ENCODE measurements around the gene GOSR1.

DNA sequence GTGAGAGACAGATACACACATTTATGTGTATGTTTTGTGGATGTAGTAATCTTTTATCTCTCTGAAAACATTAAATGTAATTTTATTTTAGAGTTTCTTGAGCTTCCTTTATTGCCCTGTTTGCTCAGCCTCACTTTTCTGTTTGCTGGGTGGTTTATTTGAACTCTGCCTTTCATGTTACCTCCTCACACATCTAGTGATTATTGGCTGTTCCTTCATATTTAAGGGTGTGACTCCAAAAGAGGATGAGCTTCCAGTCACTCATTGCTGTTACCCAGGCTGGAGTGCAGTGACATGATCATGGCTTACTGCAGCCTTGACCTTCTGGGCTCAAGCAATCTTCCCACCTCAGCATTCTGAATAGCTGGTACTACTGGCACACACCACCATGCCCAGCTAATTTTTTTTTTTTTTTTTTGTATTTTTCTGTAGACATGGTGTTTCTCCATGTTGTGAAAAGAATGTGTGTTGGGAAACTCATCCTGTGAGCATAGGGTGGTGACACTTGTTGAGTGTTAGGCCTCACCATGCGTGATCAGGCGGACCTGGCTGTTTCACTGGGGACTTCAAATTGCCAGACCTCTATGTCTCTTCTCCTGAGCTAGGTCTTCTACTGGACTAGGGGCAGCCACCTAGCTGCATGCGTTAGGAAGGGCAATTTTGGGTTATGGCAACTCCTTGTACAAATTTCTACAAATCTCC, 37.8 kb downstream of the GOSR1 start:
- no peak for TF ChIP-seq TAF1 (IDR thresholded peaks at IDR 0.05; ENCODE audit: low read depth, low read length)
- TF ChIP-seq POLR2A (IDR thresholded peaks at IDR 0.05; ENCODE audit: low read depth, low read length) = no peak
- TF ChIP-seq POLR2AphosphoS5 (IDR thresholded peaks at IDR 0.05; ENCODE audit: low read depth, low read length) = no peak
